H1 (cell line): ENCODE results near the gene PTPN1. TPM values are rescaled to one million over a fixed set of nuclear protein-coding genes. Genes with fewer than 3 reads are reported as not detected.

Experiments
- CTCF ChIA-PET: fragments of 300-600 bp; sonication (Branson Sonifier 250); formaldehyde crosslinking; loops from one replicate; lab custom pipeline; 2021; ENCODE audit not compliant: partially characterized antibody; lab: Charles Lee
- POLR2A ChIA-PET: fragments of 300-600 bp; sonication (Branson Sonifier 250); formaldehyde crosslinking; loops from one replicate; lab custom pipeline; 2021; ENCODE audit warnings: inconsistent platforms; ENCODE audit not compliant: partially characterized antibody; lab: Charles Lee
- DNase-seq, 2 experiments: peaks; one replicate each; pipeline versions ENCODE4 v3.0.0 to v3.0.0-alpha.2; 2010 to 2022; ENCODE audit warnings: low spot score in 2 of 2, low read depth in 1 of 2, mixed read lengths in 1 of 2
- FAIRE-seq: peaks from 2 replicates; lab custom pipeline; 2011; peaks lifted over from hg19 to GRCh38; lab: Jason Lieb, UNC
- H2AFZ ChIP-seq: 2 replicates; pipeline ENCODE4 v1.8.1; 2012; ENCODE audit warnings: low read length, inconsistent platforms
- H2AK5ac ChIP-seq: 2 replicates; pipeline ENCODE4 v1.6.1; 2013; ENCODE audit warnings: low read depth, low read length
- H2BK120ac ChIP-seq: replicated peaks from 2 replicates; pipeline ENCODE3; 2013; ENCODE audit warnings: low read depth, low read length, inconsistent platforms
- H2BK12ac ChIP-seq: 2 replicates; pipeline ENCODE4 v1.6.1; 2013; ENCODE audit warnings: low read depth, low read length
- H2BK15ac ChIP-seq: 2 replicates; pipeline ENCODE4 v1.6.1; 2013; ENCODE audit warnings: low read length
- H2BK20ac ChIP-seq: 2 replicates; pipeline ENCODE4 v1.6.1; 2013; ENCODE audit warnings: low read length
- H2BK5ac ChIP-seq: 2 replicates; pipeline ENCODE4 v1.6.1; 2013; ENCODE audit warnings: low read depth, low read length
- H3K14ac ChIP-seq: 2 replicates; pipeline ENCODE4 v1.6.1; 2013; ENCODE audit warnings: inconsistent platforms; ENCODE audit not compliant: insufficient read length
- H3K18ac ChIP-seq: 2 replicates; pipeline ENCODE4 v1.6.1; 2013; ENCODE audit warnings: low read length; ENCODE audit errors: extremely low read depth
- H3K23ac ChIP-seq: 2 replicates; pipeline ENCODE4 v1.6.1; 2013; ENCODE audit warnings: inconsistent platforms; ENCODE audit not compliant: insufficient read length
- H3K23me2 ChIP-seq: 2 replicates; pipeline ENCODE4 v1.6.1; 2013; ENCODE audit warnings: low read depth, low read length
- H3K27ac ChIP-seq: 2 replicates; pipeline ENCODE4 v1.6.1; 2011; ENCODE audit warnings: low read depth, low read length, inconsistent platforms
- H3K27me3 ChIP-seq, 4 experiments: replicated peaks in 1 of 4; 1 replicate in 1 of 4; 2 replicates in 3 of 4; pipeline versions ENCODE4 v1.6.1 to v1.8.1; 2011 to 2013; ENCODE audit warnings: low read length in 3 of 4, mild to moderate bottlenecking in 3 of 4, inconsistent platforms in 2 of 4, mixed read lengths in 2 of 4, moderate library complexity in 1 of 4; ENCODE audit not compliant: control insufficient read depth in 3 of 4, insufficient read depth in 3 of 4; ENCODE audit errors: extremely low read depth in 1 of 4
- H3K36me3 ChIP-seq, 4 experiments: 2 replicates each; pipeline versions ENCODE4 v1.6.1 to v1.8.1; 2011 to 2013; ENCODE audit warnings: mild to moderate bottlenecking in 4 of 4, low read length in 3 of 4, moderate library complexity in 2 of 4, control low read depth in 1 of 4, inconsistent platforms in 1 of 4; ENCODE audit not compliant: insufficient read depth in 4 of 4, control insufficient read depth in 2 of 4
- H3K4ac ChIP-seq: replicated peaks from 2 replicates; pipeline ENCODE3; 2013; ENCODE audit warnings: low read length, low read depth, mixed read lengths, inconsistent platforms; ENCODE audit not compliant: insufficient read length
- H3K4me1 ChIP-seq, 4 experiments: replicated peaks in 1 of 4; 1 replicate in 1 of 4; 2 replicates in 3 of 4; pipeline versions ENCODE4 v1.6.1 to v1.8.1; 2011 to 2013; ENCODE audit warnings: low read length in 3 of 4, inconsistent platforms in 2 of 4, mixed read lengths in 1 of 4; ENCODE audit not compliant: insufficient read depth in 4 of 4, control insufficient read depth in 3 of 4
- H3K4me2 ChIP-seq, 2 experiments: 2 replicates each; pipeline versions ENCODE4 v1.6.1 to v1.8.1; 2011 to 2013; ENCODE audit warnings: low read depth in 2 of 2, low read length in 2 of 2, control low read depth in 1 of 2, inconsistent platforms in 1 of 2, mild to moderate bottlenecking in 1 of 2; ENCODE audit not compliant: insufficient read depth in 1 of 2
- H3K4me3 ChIP-seq, 4 experiments: fragments of 200-600, 300-600 bp in 1 of 4; sonication (generic), shearing (Covaris generic), sonication (Bioruptor Twin) in 1 of 4; 2 replicates each; pipeline versions ENCODE4 v1.5.1 to v1.8.1; 2011 to 2016; ENCODE audit warnings: low read length in 4 of 4, low read depth in 3 of 4, control low read depth in 2 of 4, inconsistent platforms in 2 of 4, mild to moderate bottlenecking in 2 of 4, mixed read lengths in 1 of 4, moderate library complexity in 1 of 4; ENCODE audit not compliant: insufficient read depth in 2 of 4; ENCODE audit errors: extremely low read depth in 1 of 4
- H3K56ac ChIP-seq: replicated peaks from 2 replicates; pipeline ENCODE3; 2013; ENCODE audit warnings: low read depth, mild to moderate bottlenecking, mixed read lengths, low read length, inconsistent platforms; ENCODE audit not compliant: insufficient read length
- H3K79me1 ChIP-seq: 2 replicates; pipeline ENCODE4 v1.6.1; 2013; ENCODE audit warnings: low read depth, low read length, control low read depth
- H3K79me2 ChIP-seq, 2 experiments: 2 replicates each; pipeline versions ENCODE4 v1.6.1 to v1.8.1; 2012 to 2013; ENCODE audit warnings: low read length in 2 of 2, mild to moderate bottlenecking in 2 of 2, inconsistent platforms in 1 of 2; ENCODE audit not compliant: insufficient read depth in 2 of 2, control insufficient read depth in 1 of 2
- H3K9ac ChIP-seq, 4 experiments: replicated peaks in 1 of 4; 1 replicate in 1 of 4; 2 replicates in 3 of 4; pipeline versions ENCODE4 v1.6.1 to v1.8.1; 2011 to 2013; ENCODE audit warnings: low read depth in 3 of 4, low read length in 3 of 4, control low read depth in 2 of 4, mild to moderate bottlenecking in 2 of 4, moderate library complexity in 2 of 4, inconsistent platforms in 1 of 4; ENCODE audit errors: extremely low read depth in 1 of 4
- H3K9me3 ChIP-seq, 2 experiments: 2 replicates each; pipeline versions ENCODE4 v1.6.1 to v1.8.1; 2012 to 2013; ENCODE audit warnings: mild to moderate bottlenecking in 2 of 2, moderate library complexity in 2 of 2, control low read depth in 1 of 2, inconsistent platforms in 1 of 2, low read depth in 1 of 2, low read length in 1 of 2, mixed read lengths in 1 of 2; ENCODE audit not compliant: insufficient read depth in 2 of 2
- H4K20me1 ChIP-seq, 2 experiments: replicated peaks in 1 of 2; 2 replicates each; pipeline versions ENCODE3 to v1.8.1; 2011 to 2013; ENCODE audit warnings: inconsistent platforms in 2 of 2, low read length in 2 of 2, mild to moderate bottlenecking in 1 of 2; ENCODE audit not compliant: insufficient read depth in 2 of 2, control insufficient read depth in 1 of 2
- H4K5ac ChIP-seq: 2 replicates; pipeline ENCODE4 v1.6.1; 2013; ENCODE audit warnings: low read length, low read depth, mixed read lengths, inconsistent platforms; ENCODE audit not compliant: insufficient read length
- H4K8ac ChIP-seq: 2 replicates; pipeline ENCODE4 v1.8.0; 2013; ENCODE audit warnings: mild to moderate bottlenecking, moderate library complexity, low read length, inconsistent platforms; ENCODE audit not compliant: insufficient read depth; ENCODE audit errors: extremely low read depth
- H4K91ac ChIP-seq: replicated peaks from 2 replicates; pipeline ENCODE3; 2013; ENCODE audit warnings: low read length, mixed read lengths, inconsistent platforms; ENCODE audit not compliant: insufficient read length
- CBX8 ChIP-seq: fragments of 300-800, 300-1000 bp; sonication (generic); IDR thresholded peaks from 2 replicates; pipeline ENCODE4 v1.7.1; 2016; ENCODE audit warnings: low read depth, low read length, borderline replicate concordance
- CHD1 ChIP-seq: IDR thresholded peaks from 2 replicates; pipeline ENCODE4 v1.6.1; 2012; ENCODE audit warnings: low read depth, low read length, improper control_type of control experiment
- EGR1 ChIP-seq: IDR thresholded peaks from 2 replicates; pipeline ENCODE4 v1.6.1; 2011; ENCODE audit warnings: low read depth, low read length, borderline replicate concordance
- FOSL1 ChIP-seq: IDR thresholded peaks from 2 replicates; pipeline ENCODE4 v1.6.1; 2011; ENCODE audit warnings: mild to moderate bottlenecking, low read depth, low read length, moderate library complexity; ENCODE audit not compliant: insufficient read depth
- MAFK ChIP-seq: IDR thresholded peaks from 2 replicates; pipeline ENCODE4 v1.6.1; 2012; ENCODE audit warnings: low read depth, mild to moderate bottlenecking, improper control_type of control experiment, low read length
- POLR2AphosphoS5 ChIP-seq: IDR thresholded peaks from 2 replicates; pipeline ENCODE4 v1.6.1; 2011; ENCODE audit warnings: low read depth, low read length
- RBBP5 ChIP-seq: IDR thresholded peaks from 2 replicates; pipeline ENCODE4 v1.7.1; 2012; ENCODE audit warnings: low read depth, mild to moderate bottlenecking, inconsistent platforms, low read length, moderate library complexity, borderline replicate concordance
- RFX5 ChIP-seq: IDR thresholded peaks from 2 replicates; pipeline ENCODE4 v1.6.1; 2011; ENCODE audit warnings: low read depth, low read length, improper control_type of control experiment, borderline replicate concordance
- RNF2 ChIP-seq: fragments of 200-900, 300-1000 bp; sonication (generic); IDR thresholded peaks from 2 replicates; pipeline ENCODE4 v1.7.1; 2016; ENCODE audit warnings: borderline replicate concordance, low read depth, mild to moderate bottlenecking, antibody characterized with exemption, low read length; ENCODE audit not compliant: poor library complexity, severe bottlenecking; ENCODE audit errors: missing control alignments
- SIX5 ChIP-seq: IDR thresholded peaks from 2 replicates; pipeline ENCODE4 v1.6.1; 2011; ENCODE audit warnings: mild to moderate bottlenecking, low read depth, low read length
- WGBS, 2 experiments: shearing (Covaris generic) in 1 of 2; methylation state at CpG; one replicate each; pipeline versions ENCODE4 v1.1.6 to v1.1.7; 2013 to 2015; ENCODE audit warnings: low lambda C conversion rate in 2 of 2, mixed read lengths in 2 of 2, inconsistent platforms in 1 of 2, low coverage in 1 of 2, missing lambda C conversion rate in 1 of 2; ENCODE audit not compliant: insufficient replicate concordance in 2 of 2, insufficient coverage in 1 of 2, insufficient read length in 1 of 2; ENCODE audit errors: extremely low coverage in 1 of 2, missing lambda C conversion rate in 1 of 2; 5-methylcytosine and 5-hydroxymethylcytosine counted together
- polyA plus RNA-seq, 7 experiments: library from polyadenylated mRNA; depleted of rRNA in 3 of 7; stranded (reverse) in 5 of 7; unstranded in 2 of 7; fragments of >200 nt in 5 of 7; fragments of 200-250 nt in 2 of 7; gene quantifications; 1 replicate in 5 of 7; 2 replicates in 1 of 7; 4 replicates in 1 of 7; pipeline versions ENCODE4 v1.2.1 to v1.2.3, GENCODE V29; 2011 to 2013; ENCODE audit warnings: missing spikeins in 2 of 7, mixed read lengths in 2 of 7
- total RNA-seq: library from RNA; stranded (reverse); fragmentation: NEBNext Ultra II Directional; extraction: Animal tissue kit (Norgen Biotek cat#: 25700); gene quantifications from 2 replicates; pipeline ENCODE4 v1.2.1, GENCODE V29; 2021
- TF ChIP-seq, protein P1 (sequence below): IDR thresholded peaks from 2 replicates; pipeline ENCODE4 v1.6.1; 2012; ENCODE audit warnings: inconsistent platforms
- TF ChIP-seq, protein P2 (sequence below): IDR thresholded peaks from 2 replicates; pipeline ENCODE4 v1.6.1; 2012; ENCODE audit warnings: low read length, inconsistent platforms

PTPN1 gene
- total and polyA plus RNA-seq, 2 of the 8 experiments (the other 6 are each of a cell fraction or from before 2014, with no cell fraction given), result 18.6 to 32.1 TPM

GRCh38 chr20:50598074-50598473, 87.9 kb downstream of the PTPN1 start:
- H3K18ac ChIP-seq, result no peak overlapping the region
- no peak overlapping the region for H3K56ac ChIP-seq
- FAIRE-seq (no peak), DNase-seq (no peak)
- no peaks in the 10 kb centered on the region for H3K23me2 ChIP-seq
- H3K9ac ChIP-seq, result no peak overlapping the region
- H2BK5ac ChIP-seq, result no peak overlapping the region
- no peaks in the 10 kb centered on the region for H3K79me1 ChIP-seq
- H3K4ac ChIP-seq, result no peak overlapping the region
- no peak overlapping the region for H3K4me3 ChIP-seq
- H3K23ac ChIP-seq, result no peak overlapping the region
- H2BK12ac ChIP-seq, result no peak overlapping the region
- 90% methylated on average over 7 of the region's 7 CpGs; no CpG with 5 or more reads in 1 of the 2 experiments for WGBS, 2 experiments
- no peak overlapping the region for H4K8ac ChIP-seq
- no peak overlapping the region for H4K91ac ChIP-seq
- POLR2A ChIA-PET, result interaction anchor here (1.4 to 2.0 kb wide), 3 partner anchors 10 to 38 kb away, joined by 3 to 4 read pairs (median 4); no protein-coding TSS in a partner anchor
- H2BK15ac ChIP-seq, result no peak overlapping the region
- H3K4me1 ChIP-seq, result peaks cover 0 to 13% (median 8%) of the 10 kb centered on the region in 4 experiments; a peak in 4 of 7 replicates
- H4K20me1 ChIP-seq, result no peaks in the 10 kb centered on the region
- no peaks in the 10 kb centered on the region for H3K79me2 ChIP-seq
- CTCF ChIA-PET, result interaction anchor here (1.4 to 5.4 kb wide), 3 partner anchors 12 to 27 kb away, joined by 4 to 36 read pairs (median 11); no protein-coding TSS in a partner anchor
- H2AFZ ChIP-seq, result no peak overlapping the region
- H2BK20ac ChIP-seq, result no peak overlapping the region
- H3K14ac ChIP-seq, result no peak overlapping the region
- no peak overlapping the region for H4K5ac ChIP-seq
- no peak overlapping the region for H3K4me2 ChIP-seq
- H3K9me3 ChIP-seq, result no peaks in the 10 kb centered on the region
- no peak overlapping the region for H2AK5ac ChIP-seq
- H2BK120ac ChIP-seq, result no peak overlapping the region
- no peaks in the 10 kb centered on the region for H3K27me3 ChIP-seq
- H3K36me3 ChIP-seq, result no peaks in the 10 kb centered on the region
- H3K27ac ChIP-seq, result no peak overlapping the region
- TF ChIP-seq FOSL1 (no peak), EGR1 (no peak), MAFK (no peak), RBBP5 (no peak), RNF2 (no peak), CBX8 (no peak), RFX5 (no peak), POLR2AphosphoS5 (no peak), CHD1 (no peak), SIX5 (no peak)
- TF ChIP-seq, protein P1, sequence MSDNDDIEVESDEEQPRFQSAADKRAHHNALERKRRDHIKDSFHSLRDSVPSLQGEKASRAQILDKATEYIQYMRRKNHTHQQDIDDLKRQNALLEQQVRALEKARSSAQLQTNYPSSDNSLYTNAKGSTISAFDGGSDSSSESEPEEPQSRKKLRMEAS, result no peak
- TF ChIP-seq, protein P2, sequence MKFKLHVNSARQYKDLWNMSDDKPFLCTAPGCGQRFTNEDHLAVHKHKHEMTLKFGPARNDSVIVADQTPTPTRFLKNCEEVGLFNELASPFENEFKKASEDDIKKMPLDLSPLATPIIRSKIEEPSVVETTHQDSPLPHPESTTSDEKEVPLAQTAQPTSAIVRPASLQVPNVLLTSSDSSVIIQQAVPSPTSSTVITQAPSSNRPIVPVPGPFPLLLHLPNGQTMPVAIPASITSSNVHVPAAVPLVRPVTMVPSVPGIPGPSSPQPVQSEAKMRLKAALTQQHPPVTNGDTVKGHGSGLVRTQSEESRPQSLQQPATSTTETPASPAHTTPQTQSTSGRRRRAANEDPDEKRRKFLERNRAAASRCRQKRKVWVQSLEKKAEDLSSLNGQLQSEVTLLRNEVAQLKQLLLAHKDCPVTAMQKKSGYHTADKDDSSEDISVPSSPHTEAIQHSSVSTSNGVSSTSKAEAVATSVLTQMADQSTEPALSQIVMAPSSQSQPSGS, result no peak
